HG03520 (cell line): ENCODE measurements around the gene CD300C.
"Not testable (repeated sequence)": the region's sequence is repeated elsewhere in the genome, so short reads cannot be mapped to it uniquely, and the experiment has no call there.

Experiments used
- ATAC-seq: cut with Tn5 transposase; IDR thresholded peaks from one replicate; pipeline ENCODE4 v1.9.1; 2021; ENCODE audit warnings: mild to moderate bottlenecking, moderate library complexity; ENCODE audit not compliant: unreplicated experiment

CD300C gene

GRCh38 chr17:74515941-74516340 lies 30.0 kb downstream of the CD300C start:
- no peak for ATAC-seq

- ATAC-seq: no peak
Observed at GRCh38 chr17:74514632-74515334, 31.1 kb downstream of the CD300C start.

GRCh38 chr17:74513987-74514631 lies 31.8 kb downstream of the CD300C start:
- ATAC-seq: no peak

GRCh38 chr17:74512624-74513091 lies 33.3 kb downstream of the CD300C start:
- peak; percentile 48 for ATAC-seq

- no peak for ATAC-seq
Observed at GRCh38 chr17:74512036-74512435, 33.9 kb downstream of the CD300C start.

GRCh38 chr17:74508156-74508555 lies 37.8 kb downstream of the CD300C start:
- no peak for ATAC-seq

GRCh38 chr17:74503949-74504348 lies 42.0 kb downstream of the CD300C start:
- ATAC-seq: not testable (repeated sequence)

GRCh38 chr17:74502861-74503260 lies 43.1 kb downstream of the CD300C start:
- no peak for ATAC-seq

- no peak for ATAC-seq
Observed at GRCh38 chr17:74499992-74500391, 45.9 kb downstream of the CD300C start.

GRCh38 chr17:74497471-74497870 lies 48.4 kb downstream of the CD300C start:
- no peak for ATAC-seq

GRCh38 chr17:74493331-74493833 lies 52.5 kb downstream of the CD300C start:
- ATAC-seq: peak; percentile 48

GRCh38 chr17:74491626-74492025 lies 54.3 kb downstream of the CD300C start:
- ATAC-seq: no peak
